ENCODE measurements around the gene PRDM10. TPM values are rescaled to one million over a fixed set of nuclear protein-coding genes. Genes with fewer than 3 reads are reported as not detected.
"Not testable (repeated sequence)": the region's sequence is repeated elsewhere in the genome, so short reads cannot be mapped to it uniquely, and the experiment has no call there.

The PRDM10 gene
- total RNA-seq, 1 experiment from 2014 or later, result 6.5 TPM

GRCh38 chr11:129979046-129979605 is 23.5 kb downstream of the PRDM10 start:
- no peak for DNase-seq (ENCODE audit: low read depth)

- DNase-seq (ENCODE audit: low read depth), result no peak
These were observed 24.2 kb downstream of the PRDM10 start for GRCh38 chr11:129978447-129978846.

GRCh38 chr11:129976328-129976727 is 26.3 kb downstream of the PRDM10 start:
- no peak for DNase-seq (ENCODE audit: low read depth)

GRCh38 chr11:129975543-129975942 is 27.1 kb downstream of the PRDM10 start:
- DNase-seq (ENCODE audit: low read depth), result no peak

GRCh38 chr11:129974672-129975071 is 28.0 kb downstream of the PRDM10 start:
- no peak for DNase-seq (ENCODE audit: low read depth)

DNA sequence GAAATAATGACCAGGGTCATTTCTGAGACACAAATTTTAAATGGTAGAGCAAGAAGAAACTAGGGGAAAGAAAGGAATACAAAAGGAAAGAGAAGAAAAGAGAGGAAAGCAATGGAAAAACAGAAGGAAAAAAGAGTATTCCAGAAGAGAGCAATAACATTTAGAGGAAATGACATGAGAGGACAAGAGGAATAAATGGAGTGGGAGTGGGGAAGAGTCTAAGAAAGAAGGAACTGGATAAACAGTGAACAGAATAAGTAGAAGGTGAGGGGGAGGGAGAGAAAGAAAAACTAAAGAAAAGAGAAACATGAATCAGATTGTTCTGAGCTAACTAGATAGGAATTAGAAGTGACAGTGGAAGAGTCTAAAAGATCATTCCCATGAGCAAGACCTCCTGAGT is 28.4 kb downstream of the PRDM10 start:
- no peak for DNase-seq (ENCODE audit: low read depth)

- DNase-seq (ENCODE audit: low read depth), result no peak
These were observed 28.8 kb downstream of the PRDM10 start for GRCh38 chr11:129973809-129974208.

GRCh38 chr11:129973068-129973467 is 29.6 kb downstream of the PRDM10 start:
- DNase-seq (ENCODE audit: low read depth), result no peak

DNA sequence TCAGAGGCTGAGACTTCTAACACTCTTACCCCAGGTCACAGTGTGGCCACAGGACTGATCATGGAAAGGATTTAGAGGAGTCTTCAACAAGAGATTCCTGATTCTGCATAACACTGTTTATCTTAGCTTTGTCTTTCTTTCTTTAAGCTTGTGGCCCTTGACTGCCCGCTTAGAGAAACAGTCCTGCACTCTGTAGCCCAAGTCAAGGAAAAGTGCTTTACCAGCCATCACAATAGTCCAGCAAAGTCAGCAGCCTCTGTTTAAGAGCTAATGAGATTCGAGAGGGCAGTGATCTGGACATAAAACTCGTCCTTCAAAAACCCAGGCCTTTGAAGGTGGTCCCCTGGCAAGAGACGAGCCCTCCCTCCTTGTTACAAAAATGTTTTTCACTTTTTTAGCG is 30.0 kb downstream of the PRDM10 start:
- DNase-seq (ENCODE audit: low read depth), result no peak

DNA sequence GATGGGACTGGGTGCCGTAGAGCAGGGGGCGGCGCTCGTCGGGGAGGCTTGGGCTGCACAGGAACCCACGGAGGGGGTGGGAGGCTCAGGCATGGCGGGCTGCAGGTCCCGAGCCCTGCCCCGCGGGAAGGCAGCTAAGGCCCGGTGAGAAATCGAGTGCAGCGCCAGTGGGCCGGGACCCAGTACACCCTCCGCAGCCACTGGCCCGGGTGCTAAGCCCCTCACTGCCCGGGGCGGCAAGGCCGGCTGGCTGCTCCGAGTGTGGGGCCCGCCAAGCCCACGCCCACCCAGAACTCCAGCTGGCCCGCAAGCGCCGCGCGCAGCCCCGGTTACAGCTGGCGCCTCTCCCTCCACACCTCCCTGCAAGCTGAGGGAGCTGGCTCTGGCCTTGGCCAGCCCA is 30.8 kb downstream of the PRDM10 start:
- DNase-seq (ENCODE audit: low read depth), result not testable (repeated sequence)

GRCh38 chr11:129969920-129970319 is 32.7 kb downstream of the PRDM10 start:
- DNase-seq (ENCODE audit: low read depth), result no peak

DNA sequence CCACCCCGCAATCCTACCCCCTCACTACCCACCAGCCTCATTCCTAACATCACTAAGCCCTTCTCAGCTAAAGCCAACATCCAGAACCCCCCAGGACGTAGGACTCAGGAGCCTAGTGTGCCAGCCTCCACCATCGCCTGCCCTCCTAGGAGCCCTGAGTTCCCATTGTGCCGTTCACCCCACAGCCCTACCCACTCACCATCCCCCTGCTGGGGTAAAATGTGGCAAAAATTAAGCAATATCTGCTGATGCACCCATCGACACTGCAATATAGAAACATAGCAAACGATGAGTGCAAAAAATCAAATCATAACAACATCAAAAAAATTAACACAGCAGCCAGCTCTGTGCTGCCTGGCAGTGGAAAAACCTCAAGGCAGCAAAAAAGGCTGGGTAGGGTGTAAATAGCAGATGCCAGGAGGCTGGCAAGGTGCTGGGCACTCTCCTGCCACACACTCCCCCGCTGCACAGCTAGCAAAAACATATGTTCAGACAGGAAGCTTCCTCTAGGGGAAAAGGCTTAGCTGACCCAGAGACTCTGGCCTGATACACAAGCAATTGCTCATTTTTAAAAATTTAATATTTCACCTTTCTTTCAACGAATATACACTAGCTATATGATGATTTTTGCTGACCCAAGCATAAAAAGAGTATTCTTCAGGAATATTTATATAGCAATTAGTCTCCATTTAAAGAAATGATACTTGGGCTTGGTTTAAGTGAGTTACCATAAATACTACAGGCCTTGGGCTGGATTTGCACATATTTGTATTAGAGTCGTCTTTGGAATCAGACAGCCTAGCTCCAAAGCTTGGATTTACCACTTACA is 33.8 kb downstream of the PRDM10 start:
- DNase-seq (ENCODE audit: low read depth), result no peak

GRCh38 chr11:129967996-129968395 is 34.6 kb downstream of the PRDM10 start:
- no peak for DNase-seq (ENCODE audit: low read depth)

DNA sequence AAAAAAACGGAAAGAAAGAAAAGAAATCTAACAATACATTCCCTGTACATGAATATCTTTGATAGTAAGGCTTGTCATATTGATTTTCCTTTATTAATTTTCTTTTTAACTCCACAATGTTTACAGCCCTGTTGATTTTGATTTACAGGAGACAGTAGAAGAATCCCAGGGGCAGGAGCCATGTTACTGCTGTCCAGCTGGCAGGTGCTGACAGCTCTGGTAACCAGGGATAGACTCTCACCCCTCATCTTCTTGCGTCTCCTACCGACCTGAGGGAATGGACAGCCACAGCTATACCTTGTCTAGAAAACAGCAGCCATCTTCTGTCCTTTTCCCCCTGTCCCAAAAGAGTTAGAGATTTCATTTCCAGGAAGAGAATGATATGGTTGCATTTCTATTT is 37.4 kb downstream of the PRDM10 start:
- no peak for DNase-seq (ENCODE audit: low read depth)

DNA sequence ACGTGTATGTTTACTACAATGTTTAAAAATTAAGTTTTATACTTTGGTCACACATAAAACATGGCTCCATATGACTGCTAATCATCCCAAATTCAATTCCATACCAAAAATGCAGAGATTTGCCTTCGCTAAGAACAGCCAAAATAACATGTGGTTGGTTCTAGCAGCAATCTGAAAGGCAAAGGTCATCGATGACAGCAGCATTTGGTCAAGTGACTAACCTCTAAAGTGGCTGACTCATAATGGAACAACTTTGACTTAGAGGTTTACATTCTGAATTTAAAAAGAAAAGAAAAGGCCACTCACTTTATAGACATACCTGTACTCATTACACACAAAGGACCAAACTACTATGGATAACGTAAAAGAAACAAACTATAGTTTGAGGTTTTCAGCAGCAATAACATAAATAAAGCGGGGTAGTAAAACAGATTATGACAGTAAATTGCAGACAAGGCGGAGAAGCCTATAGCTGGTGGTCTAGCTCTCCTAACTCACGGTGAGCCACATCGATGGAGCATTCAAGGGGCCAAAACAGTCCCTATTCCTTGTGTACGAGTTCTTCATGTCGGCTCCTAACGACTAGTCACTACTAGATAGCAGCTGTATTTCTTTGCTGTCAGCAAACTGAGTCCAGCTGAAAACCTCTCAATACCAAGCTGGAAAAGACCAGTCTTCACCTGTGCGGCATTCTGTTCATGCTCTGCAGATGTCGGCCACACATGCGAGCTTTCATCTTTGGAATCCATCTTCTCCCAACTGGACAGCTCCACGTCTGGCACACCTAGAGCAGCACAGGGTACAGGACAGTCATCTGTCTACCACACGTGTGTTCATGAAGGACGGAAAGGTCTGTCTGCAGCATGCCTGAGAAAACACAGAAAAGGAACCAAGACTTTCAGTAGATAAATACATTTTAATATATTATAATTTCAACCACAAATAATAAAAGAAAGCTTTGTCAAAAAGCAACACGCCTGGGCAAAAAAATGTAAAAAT is 42.1 kb downstream of the PRDM10 start:
- peak; percentile 92 for DNase-seq (ENCODE audit: low read depth)

DNA sequence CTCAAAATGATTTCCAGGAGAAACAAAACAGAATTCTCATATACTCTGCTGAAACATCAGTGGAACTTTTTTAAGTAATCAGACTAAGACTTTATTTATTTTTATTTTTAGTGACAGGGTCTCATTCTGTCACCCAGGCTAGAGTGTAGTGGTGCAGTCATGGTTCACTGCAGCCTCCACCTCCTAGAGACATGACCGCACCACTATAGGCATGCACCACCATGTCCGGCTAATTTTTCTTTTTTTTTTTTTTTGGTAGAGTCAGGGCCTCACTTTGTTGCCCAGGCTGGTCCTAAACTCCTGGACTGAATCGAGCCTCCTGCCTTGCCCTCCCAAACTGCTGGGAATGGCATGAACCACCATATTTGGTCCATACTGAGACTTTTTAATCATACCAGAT is 42.9 kb downstream of the PRDM10 start:
- DNase-seq (ENCODE audit: low read depth), result no peak

DNA sequence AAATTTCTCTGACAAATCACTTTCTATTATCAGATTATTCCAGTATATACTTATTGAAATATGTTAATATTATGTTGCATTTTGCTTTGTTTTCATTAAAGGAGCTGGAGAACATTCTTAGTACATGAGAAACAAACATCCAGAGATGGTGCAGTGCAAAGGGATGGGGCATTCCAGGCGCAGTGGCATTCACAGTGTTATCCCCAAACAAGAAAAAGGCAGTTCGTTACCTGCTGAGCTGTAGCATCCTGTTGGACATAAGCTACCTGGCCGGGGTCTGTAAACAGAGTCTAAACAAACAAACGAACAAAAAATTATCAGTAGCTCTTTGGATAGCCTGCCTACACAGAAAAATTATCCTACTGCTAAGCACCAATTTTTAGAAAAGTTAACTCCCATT is 47.4 kb downstream of the PRDM10 start:
- DNase-seq (ENCODE audit: low read depth), result no peak

DNA sequence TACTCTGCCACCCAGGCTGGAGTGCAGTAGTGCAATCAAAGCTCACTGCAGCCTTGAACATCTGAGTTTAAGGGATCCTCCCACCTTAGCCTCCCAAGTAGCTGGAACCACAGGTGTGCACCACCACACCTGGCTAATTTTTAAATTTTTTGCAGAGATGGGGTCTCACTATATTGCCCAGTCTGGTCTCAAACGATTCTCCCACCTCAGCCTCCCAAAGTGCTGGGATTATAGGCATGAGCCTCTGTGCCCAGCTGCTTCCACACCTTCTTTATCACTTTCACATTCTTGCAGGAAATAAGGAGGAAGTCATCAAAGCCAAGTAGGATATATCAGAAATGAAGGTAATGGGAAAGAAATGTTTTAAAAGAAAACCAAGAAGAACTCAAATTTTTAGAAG is 47.9 kb downstream of the PRDM10 start:
- DNase-seq (ENCODE audit: low read depth), result not testable (repeated sequence)

GRCh38 chr11:129951866-129952262 is 50.8 kb downstream of the PRDM10 start:
- DNase-seq (ENCODE audit: low read depth), result no peak

- no peak for DNase-seq (ENCODE audit: low read depth)
These were observed 51.3 kb downstream of the PRDM10 start for GRCh38 chr11:129951201-129951865.

Measured in HT1080 (cell line).